Nephron (organoid): ENCODE results near the gene ZBTB37.

ENCODE experiments used
- H3K27ac Mint-ChIP-seq, 3 experiments: 2 replicates each; pipeline ENCODE4 v1.8.0; 2020; ENCODE audit warnings: mixed read lengths in 3 of 3, mild to moderate bottlenecking in 2 of 3, moderate library complexity in 1 of 3
- H3K27me3 Mint-ChIP-seq: 2 replicates; pipeline ENCODE4 v1.8.0; 2021; ENCODE audit warnings: low read depth, mild to moderate bottlenecking, moderate library complexity, mixed read lengths
- H3K36me3 Mint-ChIP-seq: 2 replicates; pipeline ENCODE4 v1.8.0; 2020; ENCODE audit warnings: low read depth, mixed read lengths
- H3K4me1 Mint-ChIP-seq: 2 replicates; pipeline ENCODE4 v1.8.0; 2020; ENCODE audit warnings: mixed read lengths
- H3K4me3 Mint-ChIP-seq, 3 experiments: 2 replicates each; pipeline ENCODE4 v1.8.0; 2020; ENCODE audit warnings: mild to moderate bottlenecking in 3 of 3, mixed read lengths in 3 of 3, moderate library complexity in 2 of 3
- H3K9me3 Mint-ChIP-seq: 2 replicates; pipeline ENCODE4 v1.8.0; 2020; ENCODE audit warnings: mixed read lengths
- CTCF ChIP-seq, 3 experiments: fragments of 200-600 bp; sonication (generic); IDR thresholded peaks; one replicate each; pipeline ENCODE4 v1.5.0; 2021; ENCODE audit warnings: antibody characterized with exemption in 3 of 3; ENCODE audit not compliant: unreplicated experiment in 3 of 3

The ZBTB37 gene

GRCh38 chr1:173827611-173828010, 40.6 kb upstream of the ZBTB37 start:
- Mint-ChIP-seq H3K4me1 (peaks cover 28% of the 10 kb centered on the region), H3K27ac (no peak overlapping the region), H3K4me3 (peak overlapping the region in 2 of 3 experiments; percentile 17 to 23), H3K27me3 (no peaks in the 10 kb centered on the region), H3K36me3 (peaks cover 13% of the 10 kb centered on the region), H3K9me3 (no peaks in the 10 kb centered on the region)
- TF ChIP-seq CTCF (IDR thresholded peaks at IDR 0.05; ENCODE audit: unreplicated experiment in 3 of 3): no peak

GRCh38 chr1:173832748-173833147, 35.4 kb upstream of the ZBTB37 start:
- TF ChIP-seq CTCF (IDR thresholded peaks at IDR 0.05; ENCODE audit: unreplicated experiment in 3 of 3): no peak
- Mint-ChIP-seq H3K36me3 (peaks cover 29% of the 10 kb centered on the region), H3K27me3 (no peaks in the 10 kb centered on the region), H3K4me1 (peaks cover 5% of the 10 kb centered on the region), H3K9me3 (no peaks in the 10 kb centered on the region), H3K27ac (no peak overlapping the region), H3K4me3 (no peak overlapping the region)

- Mint-ChIP-seq H3K27ac (peak overlapping the region in 1 of 3 experiments; percentile 51), H3K36me3 (peaks cover 51% of the 10 kb centered on the region), H3K4me1 (peaks cover 3% of the 10 kb centered on the region), H3K4me3 (no peak overlapping the region), H3K27me3 (no peaks in the 10 kb centered on the region), H3K9me3 (no peaks in the 10 kb centered on the region)
- no peak for TF ChIP-seq CTCF (IDR thresholded peaks at IDR 0.05; ENCODE audit: unreplicated experiment in 3 of 3)
These were observed 16.1 kb upstream of the ZBTB37 start for GRCh38 chr1:173852105-173852504.

- no peaks in the 10 kb centered on the region for H3K27me3 Mint-ChIP-seq
- no peak for TF ChIP-seq CTCF (IDR thresholded peaks at IDR 0.05; ENCODE audit: unreplicated experiment in 3 of 3)
- peaks cover 3% of the 10 kb centered on the region for H3K4me1 Mint-ChIP-seq
- H3K4me3 Mint-ChIP-seq: no peak overlapping the region
- H3K27ac Mint-ChIP-seq: peak overlapping the region; percentile 80 to 91 (median 91)
- H3K36me3 Mint-ChIP-seq: peaks cover 54% of the 10 kb centered on the region
- no peaks in the 10 kb centered on the region for H3K9me3 Mint-ChIP-seq
These were observed 15.1 kb upstream of the ZBTB37 start for GRCh38 chr1:173853074-173853473.

GRCh38 chr1:173856014-173856413, 12.2 kb upstream of the ZBTB37 start:
- Mint-ChIP-seq H3K4me1 (peaks cover 3% of the 10 kb centered on the region), H3K9me3 (no peaks in the 10 kb centered on the region)

More at GRCh38 chr1:173856014-173856413, 12.2 kb upstream of the ZBTB37 start:
- TF ChIP-seq CTCF (IDR thresholded peaks at IDR 0.05; ENCODE audit: unreplicated experiment in 3 of 3): no peak
- H3K36me3 Mint-ChIP-seq: peaks cover 60% of the 10 kb centered on the region
- H3K27ac Mint-ChIP-seq: peak overlapping the region in 2 of 3 experiments; percentile 5 to 8
- no peaks in the 10 kb centered on the region for H3K27me3 Mint-ChIP-seq
- H3K4me3 Mint-ChIP-seq: no peak overlapping the region
